A549 (cell line): ENCODE measurements around the gene SYTL3.

Experiments
- CBX2 ChIP-seq: fragments of 200-600 bp; sonication (generic); IDR thresholded peaks from 2 replicates; pipeline ENCODE4 v1.6.1; 2016; ENCODE audit warnings: low read depth, mild to moderate bottlenecking, borderline replicate concordance
- JUN ChIP-seq, 2 experiments: fragments of >200 bp; sonication (Bioruptor Twin); formaldehyde crosslinking; IDR thresholded peaks; 2 replicates in 1 of 2; 3 replicates in 1 of 2; pipeline ENCODE4 v1.6.1; 2016 to 2017
- MAFK ChIP-seq: fragments of 450-650 bp; IDR thresholded peaks from 2 replicates; pipeline ENCODE4 v1.6.1; 2014; ENCODE audit not compliant: partially characterized antibody

GRCh38 chr6:158630938-158631616 is 18.8 kb upstream of the SYTL3 start:
- TF ChIP-seq CBX2, result no peak
- no peak for TF ChIP-seq MAFK
- TF ChIP-seq JUN (IDR thresholded peaks at IDR 0.05), result no peak
